ENCODE data around the gene HNRNPM. TPM values are rescaled to one million over a fixed set of nuclear protein-coding genes. Genes with fewer than 3 reads are reported as not detected.
A peak's percentile ranks its signal among the peaks of the same experiment; 100 is the strongest.

The HNRNPM gene
- total RNA-seq, 2 experiments from 2014 or later, result 348 to 358 TPM

DNA sequence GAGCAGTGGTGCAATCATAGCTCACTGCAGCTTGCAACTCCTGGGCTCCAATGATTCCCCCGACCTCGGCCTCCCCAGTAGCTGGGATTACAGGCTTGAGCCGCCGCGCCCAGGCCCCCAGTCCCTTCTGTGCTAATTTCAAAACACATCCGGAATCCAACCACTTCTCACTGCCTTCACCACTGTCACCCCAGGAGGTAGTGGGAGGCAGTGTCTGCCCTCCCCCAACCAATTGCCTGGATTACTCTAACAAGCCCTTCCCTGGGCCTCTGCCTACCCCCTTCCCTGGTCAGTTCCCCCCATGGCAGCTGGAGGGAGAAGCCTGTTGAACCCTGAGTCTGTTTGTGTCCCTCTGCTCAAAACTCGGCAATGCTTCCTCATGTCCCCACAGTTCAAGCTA, 55.4 kb downstream of the HNRNPM start:
- H3K27ac Mint-ChIP-seq, result no peak overlapping the region
- H3K36me3 Mint-ChIP-seq, result no peaks in the 10 kb centered on the region

DNA sequence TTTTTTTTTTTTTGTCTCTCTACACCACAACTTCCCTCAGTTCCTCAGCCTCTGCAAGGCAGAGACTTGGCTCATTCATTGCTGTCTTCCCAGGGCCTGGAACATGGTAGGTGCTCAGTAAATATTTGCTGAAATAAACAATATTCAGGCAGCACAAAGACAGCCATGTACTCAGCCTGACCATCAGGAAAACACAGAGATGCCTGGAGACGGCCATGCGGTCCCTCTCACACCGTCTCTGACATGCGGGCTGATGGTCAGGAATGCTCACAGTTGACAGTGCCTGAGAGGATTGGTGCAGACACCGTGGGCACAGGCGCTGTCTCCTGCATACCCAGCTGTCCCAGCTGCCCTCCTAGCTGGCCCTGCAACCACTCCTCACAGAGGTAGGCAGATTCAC, 56.7 kb downstream of the HNRNPM start:
- Mint-ChIP-seq H3K9me3 (no peaks in the 10 kb centered on the region), H3K27ac (no peak overlapping the region), H3K4me3 (no peak overlapping the region), H3K4me1 (peaks cover 14% of the 10 kb centered on the region), H3K36me3 (no peaks in the 10 kb centered on the region), H3K27me3 (no peaks in the 10 kb centered on the region)
- no peak for DNase-seq

More for the DNA sequence above, 55.4 kb downstream of the HNRNPM start:
- Mint-ChIP-seq H3K4me1 (peaks cover 17% of the 10 kb centered on the region), H3K27me3 (no peaks in the 10 kb centered on the region), H3K9me3 (no peaks in the 10 kb centered on the region), H3K4me3 (no peak overlapping the region)
- DNase-seq, result no peak

- Mint-ChIP-seq H3K4me3 (no peak overlapping the region), H3K4me1 (peaks cover 15% of the 10 kb centered on the region), H3K27ac (no peak overlapping the region), H3K36me3 (no peaks in the 10 kb centered on the region), H3K9me3 (no peaks in the 10 kb centered on the region), H3K27me3 (no peaks in the 10 kb centered on the region)
- DNase-seq, result no peak
These were observed 57.2 kb downstream of the HNRNPM start for GRCh38 chr19:8501981-8502380.

DNA sequence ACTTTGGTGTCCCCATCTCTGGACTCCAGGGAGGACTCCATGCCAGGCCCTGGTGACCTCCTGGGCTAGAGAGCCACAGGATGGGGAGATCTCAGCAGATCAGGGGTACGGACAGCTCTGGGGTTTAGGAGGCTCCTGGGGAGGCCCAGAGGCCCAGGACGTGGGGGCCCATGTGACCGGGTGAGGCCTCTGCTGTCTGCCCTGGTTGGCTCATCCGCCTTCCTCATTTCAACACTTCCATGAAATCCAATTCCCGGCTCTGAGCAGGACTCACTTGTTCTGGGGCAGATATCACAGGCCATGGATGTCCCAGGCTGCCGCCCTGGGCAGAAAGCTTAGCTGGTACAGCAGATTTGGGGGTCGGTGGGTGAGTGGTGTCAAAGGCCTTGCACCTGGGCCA, 58.7 kb downstream of the HNRNPM start:
- H3K4me1 Mint-ChIP-seq, result peaks cover 15% of the 10 kb centered on the region
- no peak overlapping the region for H3K4me3 Mint-ChIP-seq
- H3K9me3 Mint-ChIP-seq, result no peaks in the 10 kb centered on the region

GRCh38 chr19:8504171-8504570, 59.4 kb downstream of the HNRNPM start:
- Mint-ChIP-seq H3K4me3 (no peak overlapping the region), H3K4me1 (peaks cover 15% of the 10 kb centered on the region), H3K9me3 (no peaks in the 10 kb centered on the region), H3K27me3 (no peaks in the 10 kb centered on the region), H3K27ac (no peak overlapping the region), H3K36me3 (no peaks in the 10 kb centered on the region)
- DNase-seq, result no peak

More for the DNA sequence above, 58.7 kb downstream of the HNRNPM start:
- H3K27me3 Mint-ChIP-seq, result no peaks in the 10 kb centered on the region
- H3K27ac Mint-ChIP-seq, result no peak overlapping the region
- no peaks in the 10 kb centered on the region for H3K36me3 Mint-ChIP-seq
- DNase-seq, result no peak

- Mint-ChIP-seq H3K4me1 (peaks cover 15% of the 10 kb centered on the region), H3K4me3 (peak overlapping the region; percentile 70), H3K27ac (no peak overlapping the region), H3K9me3 (no peaks in the 10 kb centered on the region), H3K36me3 (no peaks in the 10 kb centered on the region), H3K27me3 (no peaks in the 10 kb centered on the region)
- no peak for DNase-seq
These were observed 60.1 kb downstream of the HNRNPM start for GRCh38 chr19:8504919-8505318.

DNA sequence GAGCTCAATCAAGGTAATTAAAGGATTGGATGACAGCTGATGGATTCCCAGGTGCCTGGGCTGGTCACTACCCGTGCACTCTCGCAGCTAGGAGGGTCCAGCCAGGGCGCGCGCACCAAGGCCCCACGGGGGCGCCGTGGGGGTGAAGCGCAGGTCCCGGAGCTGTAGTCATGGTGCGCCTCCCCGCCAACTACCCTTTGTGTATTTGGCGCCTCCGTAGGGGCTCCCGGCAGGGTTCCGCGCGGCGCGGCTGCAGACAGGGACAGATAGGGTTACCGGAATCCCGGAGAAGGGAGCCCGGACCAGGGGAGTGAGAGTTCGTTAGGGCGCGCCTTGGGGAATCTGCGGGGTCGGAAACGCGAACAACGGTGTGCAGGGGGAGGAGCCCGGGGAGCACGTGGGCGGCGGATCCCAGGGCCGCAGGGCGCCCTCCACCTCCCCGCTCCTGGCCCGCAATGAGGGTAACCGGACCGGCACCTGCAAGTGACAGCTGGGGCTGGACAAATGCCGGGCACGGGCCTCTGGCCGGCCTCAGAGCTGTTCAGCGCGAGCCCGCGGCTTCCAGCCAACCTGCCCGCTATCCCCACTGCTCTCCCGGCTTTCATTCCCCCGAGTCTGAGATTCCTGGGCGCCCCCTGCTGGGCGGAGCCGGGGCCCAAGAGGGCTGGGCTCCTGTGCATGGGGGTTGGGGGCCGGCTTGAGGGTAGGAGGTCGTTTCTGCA, 61.1 kb downstream of the HNRNPM start:
- peak overlapping the region; percentile 84 for H3K27ac Mint-ChIP-seq
- H3K4me1 Mint-ChIP-seq, result peaks cover 9% of the 10 kb centered on the region
- no peaks in the 10 kb centered on the region for H3K9me3 Mint-ChIP-seq
- DNase-seq, result peak; percentile 71
- no peaks in the 10 kb centered on the region for H3K36me3 Mint-ChIP-seq
- H3K27me3 Mint-ChIP-seq, result no peaks in the 10 kb centered on the region
- H3K4me3 Mint-ChIP-seq, result peak overlapping the region; percentile 86

DNA sequence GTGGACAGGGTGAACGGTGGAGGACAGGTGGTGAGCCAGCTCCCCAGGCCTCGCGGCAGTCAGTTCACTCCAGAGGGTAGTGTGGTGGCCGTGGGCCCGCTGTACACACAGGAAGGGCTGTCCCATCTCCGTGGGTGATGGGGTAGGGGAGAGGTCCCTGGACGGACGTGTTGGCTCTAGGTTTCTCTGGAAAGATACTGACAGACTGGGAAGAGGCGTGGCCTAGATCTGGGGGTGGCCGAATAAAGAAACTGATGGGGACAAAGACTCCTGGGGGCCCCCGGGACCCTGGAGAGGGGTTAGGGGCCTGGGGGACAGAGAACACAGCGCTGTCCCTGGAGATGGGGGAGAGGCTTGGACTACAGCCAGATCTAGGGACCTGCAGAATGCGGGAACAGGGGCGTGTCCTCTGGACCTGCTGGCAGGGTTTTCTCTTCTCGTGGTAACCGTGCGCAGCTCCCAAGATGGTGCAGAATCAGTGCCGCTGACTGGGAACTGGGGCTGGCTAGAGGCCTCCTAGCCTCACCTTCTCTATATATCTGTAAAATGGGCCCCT, 61.7 kb downstream of the HNRNPM start:
- Mint-ChIP-seq H3K36me3 (no peaks in the 10 kb centered on the region), H3K4me1 (peaks cover 9% of the 10 kb centered on the region), H3K9me3 (no peaks in the 10 kb centered on the region), H3K27me3 (no peaks in the 10 kb centered on the region), H3K27ac (peak overlapping the region; percentile 23), H3K4me3 (peak overlapping the region; percentile 86)
- DNase-seq, result no peak

GRCh38 chr19:8510589-8511115, 65.9 kb downstream of the HNRNPM start:
- Mint-ChIP-seq H3K4me3 (no peak overlapping the region), H3K27ac (no peak overlapping the region), H3K4me1 (peaks cover 27% of the 10 kb centered on the region), H3K36me3 (peaks cover 7% of the 10 kb centered on the region), H3K9me3 (no peaks in the 10 kb centered on the region), H3K27me3 (no peaks in the 10 kb centered on the region)
- no peak for DNase-seq

GRCh38 chr19:8511573-8512101, 66.9 kb downstream of the HNRNPM start:
- no peaks in the 10 kb centered on the region for H3K9me3 Mint-ChIP-seq
- no peak overlapping the region for H3K4me3 Mint-ChIP-seq
- no peak for DNase-seq
- peaks cover 7% of the 10 kb centered on the region for H3K36me3 Mint-ChIP-seq
- no peak overlapping the region for H3K27ac Mint-ChIP-seq
- H3K27me3 Mint-ChIP-seq, result no peaks in the 10 kb centered on the region
- peaks cover 25% of the 10 kb centered on the region for H3K4me1 Mint-ChIP-seq

- H3K27me3 Mint-ChIP-seq, result no peaks in the 10 kb centered on the region
- peak; percentile 40 for DNase-seq
- H3K9me3 Mint-ChIP-seq, result no peaks in the 10 kb centered on the region
- H3K27ac Mint-ChIP-seq, result peak overlapping the region; percentile 80
- H3K36me3 Mint-ChIP-seq, result peaks cover 7% of the 10 kb centered on the region
- peaks cover 26% of the 10 kb centered on the region for H3K4me1 Mint-ChIP-seq
- H3K4me3 Mint-ChIP-seq, result peak overlapping the region; percentile 61
These were observed 67.6 kb downstream of the HNRNPM start for GRCh38 chr19:8512115-8512967.

- Mint-ChIP-seq H3K27ac (peak overlapping the region; percentile 99), H3K9me3 (no peaks in the 10 kb centered on the region), H3K4me3 (peak overlapping the region; percentile 93), H3K36me3 (peaks cover 7% of the 10 kb centered on the region), H3K27me3 (no peaks in the 10 kb centered on the region), H3K4me1 (peaks cover 32% of the 10 kb centered on the region)
- DNase-seq, result no peak
These were observed 68.4 kb downstream of the HNRNPM start for GRCh38 chr19:8513036-8513686.

DNA sequence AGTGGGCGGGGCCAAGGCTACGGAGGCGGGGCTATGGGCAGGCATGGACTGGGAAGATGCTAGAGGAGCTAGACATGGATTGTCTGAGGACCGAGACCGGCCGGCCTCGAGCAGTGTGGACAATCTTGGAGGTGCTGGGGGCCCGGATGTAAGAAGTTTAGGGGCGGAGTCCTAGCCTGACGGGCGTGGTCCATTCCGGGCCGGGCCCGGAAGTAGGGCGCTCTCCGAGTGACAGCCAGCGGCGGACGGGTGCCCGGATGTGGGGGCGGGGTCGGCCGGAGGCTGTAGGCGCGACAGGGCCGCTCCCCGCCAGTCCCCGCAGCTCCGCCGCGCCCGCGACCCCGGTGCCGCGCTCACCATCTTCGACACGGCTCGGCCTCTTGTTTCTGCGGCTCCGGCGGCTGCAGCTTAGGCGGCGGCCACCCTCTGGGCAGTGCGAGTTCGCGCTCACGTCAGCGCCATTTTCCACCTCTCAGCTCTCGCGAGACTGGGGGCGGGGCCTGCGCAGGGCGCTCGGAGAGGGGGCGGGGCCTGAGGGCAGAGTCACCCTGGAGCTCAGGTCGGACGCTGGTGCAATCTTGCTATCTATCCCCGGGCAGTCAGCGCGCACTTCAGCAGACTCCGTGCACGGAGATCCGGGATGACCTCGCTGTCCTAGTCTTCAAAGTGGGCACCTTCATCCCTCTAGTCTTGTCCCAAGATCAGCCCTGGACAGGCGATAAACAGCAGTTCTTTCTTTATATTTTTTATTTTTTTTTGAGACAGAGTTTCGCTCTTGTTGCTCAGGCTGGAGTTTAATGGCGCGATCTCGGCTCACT, 69.1 kb downstream of the HNRNPM start, which contains the start of gene ZNF414:
Gene ZNF414, minus strand, starts transcription at position 481 of the 818 bp plus-strand sequence. Its CDS starts 121 bp downstream, at position 360.
- Mint-ChIP-seq H3K4me3 (peak within 1 kb of the TSS; percentile 93), H3K27me3 (no peaks in the 10 kb centered on the region), H3K27ac (peak within 1 kb of the TSS; percentile 99), H3K9me3 (no peaks in the 10 kb centered on the region), H3K36me3 (peaks cover 7% of the 10 kb centered on the region), H3K4me1 (peaks cover 35% of the 10 kb centered on the region)
- peak; percentile 97 for DNase-seq

Measured in activated naive CD8-positive, alpha-beta T cell treated with anti-CD3 and anti-CD28 coated beads for 36 hours (primary cell).